ENCODE measurements around the gene SOCS2. TPM values are rescaled to one million over a fixed set of nuclear protein-coding genes. Genes with fewer than 3 reads are reported as not detected.
"Not testable (repeated sequence)": the region's sequence is repeated elsewhere in the genome, so short reads cannot be mapped to it uniquely, and the experiment has no call there.

The SOCS2 gene
- polyA plus RNA-seq, 2 of the 4 experiments (the other 2 are of a cell fraction), result 21.8 to 22.2 TPM

DNA sequence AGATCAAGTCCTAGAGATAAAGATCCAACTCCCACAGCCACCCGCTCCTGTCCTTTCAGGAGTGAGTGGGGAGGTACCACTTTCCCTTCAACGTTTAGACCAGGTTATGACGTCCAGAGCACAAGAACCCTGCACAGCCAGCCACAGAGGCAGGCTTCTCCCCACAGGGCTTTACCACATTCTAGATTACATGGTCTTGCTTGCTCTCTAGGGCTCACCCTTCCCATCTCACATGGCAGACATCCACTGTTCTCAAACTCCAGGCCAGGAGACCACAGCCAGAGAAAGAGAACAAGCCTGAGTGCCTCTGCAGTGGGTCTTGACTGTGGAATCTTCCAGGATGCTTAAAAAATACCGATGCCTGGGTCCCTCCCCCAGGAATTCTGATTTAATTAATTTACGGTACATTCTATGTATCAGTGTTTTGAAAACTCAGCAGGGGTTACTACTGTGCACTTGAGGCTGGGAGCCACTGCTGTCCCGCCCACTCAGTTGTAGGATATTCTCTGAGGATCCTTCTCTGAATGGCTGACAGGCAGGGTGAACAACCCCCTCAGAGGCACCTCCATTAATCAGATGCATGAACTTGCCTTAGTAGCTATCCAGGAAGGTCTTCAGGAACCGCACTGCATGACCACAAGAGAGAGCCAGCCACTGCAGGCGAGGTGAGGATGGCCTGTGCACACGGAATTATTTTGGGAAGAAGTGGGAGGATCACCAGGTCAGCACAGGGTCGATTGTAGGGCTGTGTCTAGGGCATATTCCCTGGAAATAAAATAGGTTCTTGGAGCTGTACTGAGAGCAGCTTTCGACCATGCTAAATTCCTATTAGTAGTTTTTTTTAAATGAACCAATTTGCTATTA is 21.5 kb upstream of the SOCS2 start:
- FAIRE-seq (no peak), ATAC-seq (peak in 1 of 2 experiments; percentile 42; a peak in 3 of 6 replicates), DNase-seq (ENCODE audit: low read depth in 1 of 2, low spot score in 1 of 2) (no peak)
- Histone ChIP-seq H3K4me1 (no peaks in the 10 kb centered on the region), H3K27ac (no peak overlapping the region), H3K4me2 (no peak overlapping the region), H3K9me3 (no peaks in the 10 kb centered on the region), H3K4me3 (no peak overlapping the region)
- 70% methylated on average over 11 of the region's 11 CpGs for WGBS (ENCODE audit: missing lambda C conversion rate)
- CTCF ChIA-PET, result interaction anchor here (1.6 to 2.3 kb wide), 3 partner anchors 13 to 551 kb away, joined by 3 to 9 read pairs (median 5); no protein-coding TSS in a partner anchor
- POLR2A ChIA-PET, result no interaction called here
- no peak for TF ChIP-seq NPAS2 (CRISPR knock-in tag; IDR thresholded peaks at IDR 0.05; ENCODE audit: borderline replicate concordance)

DNA sequence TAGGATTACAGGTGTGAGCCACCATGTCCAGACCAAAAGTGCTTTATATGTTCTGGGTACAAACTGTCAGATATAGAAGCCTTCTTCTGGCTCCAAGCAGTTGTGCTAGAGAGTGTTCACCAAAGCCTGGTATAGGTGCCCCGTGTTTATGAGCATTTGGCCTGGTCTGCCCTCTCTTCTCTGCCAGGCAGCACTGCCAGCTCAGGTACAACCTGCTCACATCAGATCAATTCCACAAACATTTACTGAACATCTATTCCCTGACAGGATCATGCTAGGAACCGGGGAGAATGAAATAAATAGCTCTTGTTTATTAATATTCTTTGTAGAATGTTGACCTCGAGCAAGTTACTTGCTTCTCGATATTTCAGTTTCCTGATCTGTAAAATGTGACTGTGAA is 20.0 kb upstream of the SOCS2 start:
- Histone ChIP-seq H3K4me2 (no peak overlapping the region), H3K4me1 (no peaks in the 10 kb centered on the region), H3K4me3 (no peak overlapping the region), H3K27ac (no peak overlapping the region), H3K9me3 (no peaks in the 10 kb centered on the region)
- no peak for FAIRE-seq
- no peak for DNase-seq (ENCODE audit: low read depth in 1 of 2, low spot score in 1 of 2)
- ChIA-PET CTCF (interaction anchor here (0.6 to 2.3 kb wide), 5 partner anchors 12 to 550 kb away, joined by 3 to 9 read pairs (median 5); no protein-coding TSS in a partner anchor), POLR2A (no interaction called here)
- 53% methylated on average over 4 of the region's 4 CpGs for WGBS (ENCODE audit: missing lambda C conversion rate)
- no peak for ATAC-seq
- TF ChIP-seq CEBPB (IDR thresholded peaks at IDR 0.05) (no peak), RFX5 (IDR thresholded peaks at IDR 0.05) (no peak), JUN (IDR thresholded peaks at IDR 0.05) (no peak), GATA3 (IDR thresholded peaks at IDR 0.05; ENCODE audit: borderline replicate concordance) (no peak), SREBF2 (IDR thresholded peaks at IDR 0.05) (no peak), EP300 (IDR thresholded peaks at IDR 0.05) (no peak), RARB (CRISPR knock-in tag; IDR thresholded peaks at IDR 0.05) (no peak), POLR2AphosphoS2 (conservative IDR thresholded peaks at IDR 0.05; ENCODE audit: low read length) (no peak), RNF2 (IDR thresholded peaks at IDR 0.05; ENCODE audit: borderline replicate concordance, low read depth) (no peak), ZC3H11A (IDR thresholded peaks at IDR 0.05) (no peak), ZSCAN20 (CRISPR knock-in tag; IDR thresholded peaks at IDR 0.05) (no peak)
- TF ChIP-seq, protein P1, sequence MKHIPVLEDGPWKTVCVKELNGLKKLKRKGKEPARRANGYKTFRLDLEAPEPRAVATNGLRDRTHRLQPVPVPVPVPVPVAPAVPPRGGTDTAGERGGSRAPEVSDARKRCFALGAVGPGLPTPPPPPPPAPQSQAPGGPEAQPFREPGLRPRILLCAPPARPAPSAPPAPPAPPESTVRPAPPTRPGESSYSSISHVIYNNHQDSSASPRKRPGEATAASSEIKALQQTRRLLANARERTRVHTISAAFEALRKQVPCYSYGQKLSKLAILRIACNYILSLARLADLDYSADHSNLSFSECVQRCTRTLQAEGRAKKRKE (CRISPR knock-in tag; IDR thresholded peaks at IDR 0.05; ENCODE audit: low read depth), result no peak
- TF ChIP-seq, protein P2, sequence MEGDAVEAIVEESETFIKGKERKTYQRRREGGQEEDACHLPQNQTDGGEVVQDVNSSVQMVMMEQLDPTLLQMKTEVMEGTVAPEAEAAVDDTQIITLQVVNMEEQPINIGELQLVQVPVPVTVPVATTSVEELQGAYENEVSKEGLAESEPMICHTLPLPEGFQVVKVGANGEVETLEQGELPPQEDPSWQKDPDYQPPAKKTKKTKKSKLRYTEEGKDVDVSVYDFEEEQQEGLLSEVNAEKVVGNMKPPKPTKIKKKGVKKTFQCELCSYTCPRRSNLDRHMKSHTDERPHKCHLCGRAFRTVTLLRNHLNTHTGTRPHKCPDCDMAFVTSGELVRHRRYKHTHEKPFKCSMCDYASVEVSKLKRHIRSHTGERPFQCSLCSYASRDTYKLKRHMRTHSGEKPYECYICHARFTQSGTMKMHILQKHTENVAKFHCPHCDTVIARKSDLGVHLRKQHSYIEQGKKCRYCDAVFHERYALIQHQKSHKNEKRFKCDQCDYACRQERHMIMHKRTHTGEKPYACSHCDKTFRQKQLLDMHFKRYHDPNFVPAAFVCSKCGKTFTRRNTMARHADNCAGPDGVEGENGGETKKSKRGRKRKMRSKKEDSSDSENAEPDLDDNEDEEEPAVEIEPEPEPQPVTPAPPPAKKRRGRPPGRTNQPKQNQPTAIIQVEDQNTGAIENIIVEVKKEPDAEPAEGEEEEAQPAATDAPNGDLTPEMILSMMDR (IDR thresholded peaks at IDR 0.05), result no peak
- TF ChIP-seq, protein P3, sequence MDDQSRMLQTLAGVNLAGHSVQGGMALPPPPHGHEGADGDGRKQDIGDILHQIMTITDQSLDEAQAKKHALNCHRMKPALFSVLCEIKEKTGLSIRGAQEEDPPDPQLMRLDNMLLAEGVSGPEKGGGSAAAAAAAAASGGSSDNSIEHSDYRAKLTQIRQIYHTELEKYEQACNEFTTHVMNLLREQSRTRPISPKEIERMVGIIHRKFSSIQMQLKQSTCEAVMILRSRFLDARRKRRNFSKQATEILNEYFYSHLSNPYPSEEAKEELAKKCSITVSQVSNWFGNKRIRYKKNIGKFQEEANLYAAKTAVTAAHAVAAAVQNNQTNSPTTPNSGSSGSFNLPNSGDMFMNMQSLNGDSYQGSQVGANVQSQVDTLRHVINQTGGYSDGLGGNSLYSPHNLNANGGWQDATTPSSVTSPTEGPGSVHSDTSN (IDR thresholded peaks at IDR 0.05), result no peak
- TF ChIP-seq, protein P4, sequence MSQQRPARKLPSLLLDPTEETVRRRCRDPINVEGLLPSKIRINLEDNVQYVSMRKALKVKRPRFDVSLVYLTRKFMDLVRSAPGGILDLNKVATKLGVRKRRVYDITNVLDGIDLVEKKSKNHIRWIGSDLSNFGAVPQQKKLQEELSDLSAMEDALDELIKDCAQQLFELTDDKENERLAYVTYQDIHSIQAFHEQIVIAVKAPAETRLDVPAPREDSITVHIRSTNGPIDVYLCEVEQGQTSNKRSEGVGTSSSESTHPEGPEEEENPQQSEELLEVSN (IDR thresholded peaks at IDR 0.05; ENCODE audit: borderline replicate concordance, low read depth), result no peak

DNA sequence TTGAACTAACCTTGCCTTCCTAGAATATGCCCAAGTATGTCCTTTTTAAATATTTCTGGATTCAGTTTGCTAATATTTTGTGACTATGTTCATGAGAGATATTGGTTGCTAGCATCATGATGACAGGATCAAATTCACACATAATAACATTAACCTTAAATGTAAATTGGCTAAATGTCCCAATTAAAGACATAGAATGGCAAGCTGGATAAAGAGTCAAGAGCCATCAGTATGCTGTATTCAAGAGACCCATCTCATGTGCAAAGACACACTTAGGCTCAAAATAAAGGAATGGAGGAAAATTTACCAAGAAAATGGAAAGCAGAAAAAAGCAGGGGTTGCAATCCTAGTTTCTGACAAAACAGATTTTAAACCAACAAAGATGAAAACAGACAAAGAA is 14.6 kb upstream of the SOCS2 start:
- FAIRE-seq, ATAC-seq: not testable (repeated sequence)

More for the DNA sequence above, 14.6 kb upstream of the SOCS2 start:
- POLR2A ChIA-PET; H3K4me1 ChIP-seq; H3K27ac ChIP-seq; H3K4me2 ChIP-seq; H3K4me3 ChIP-seq; DNase-seq (ENCODE audit: low read depth in 1 of 2, low spot score in 1 of 2): not testable (repeated sequence)
- peaks cover 27% of the 10 kb centered on the region for H3K9me3 ChIP-seq
- CTCF ChIA-PET, result interaction anchor here (1.5 to 4.0 kb wide), 2 partner anchors 10 to 544 kb away, joined by 4 to 21 read pairs; no protein-coding TSS in a partner anchor
